ENCODE data around the gene HAO2.
"Not testable (repeated sequence)": the region's sequence is repeated elsewhere in the genome, so short reads cannot be mapped to it uniquely, and the experiment has no call there.

HAO2 gene

DNA sequence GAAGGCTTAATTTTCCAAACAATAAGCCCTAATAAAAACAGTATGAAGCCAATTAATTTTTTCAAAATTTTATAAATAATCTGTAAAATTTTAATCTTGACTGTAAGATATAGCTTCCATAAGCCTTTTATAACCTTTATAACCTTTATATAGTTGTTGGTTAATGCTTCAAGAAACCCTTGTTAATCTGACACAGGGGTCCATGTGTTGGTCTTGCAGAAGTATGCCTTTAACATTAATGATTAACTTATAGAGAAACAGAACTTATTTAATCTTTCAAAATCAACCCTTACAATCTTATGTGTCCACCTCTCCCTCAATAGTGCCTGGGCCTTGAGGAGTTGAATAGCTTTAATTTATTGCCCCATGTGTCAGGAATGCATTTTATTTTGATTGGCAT lies 23.2 kb upstream of the HAO2 start:
- no peak for DNase-seq (ENCODE audit: low read depth)

DNA sequence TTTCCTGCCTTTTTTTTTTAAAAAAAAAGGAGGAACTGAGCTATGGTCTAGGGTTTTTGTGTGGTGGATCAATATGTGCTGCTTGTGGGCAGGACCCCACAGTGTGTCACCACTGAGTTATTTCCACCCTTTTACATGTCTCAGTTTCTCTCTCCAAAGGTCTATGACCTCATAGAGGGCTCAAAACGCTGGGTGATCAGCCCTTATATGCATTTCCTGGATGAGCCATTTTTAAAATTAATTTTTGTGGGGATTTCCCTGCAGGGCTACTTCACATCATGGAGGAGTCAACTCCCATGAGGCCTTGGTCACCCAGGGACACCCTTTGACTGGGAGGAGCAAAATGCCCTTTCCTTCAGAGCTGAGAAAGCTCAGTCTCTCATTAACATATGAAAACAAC lies 20.7 kb upstream of the HAO2 start:
- peak; percentile 12 for DNase-seq (ENCODE audit: low read depth)

DNA sequence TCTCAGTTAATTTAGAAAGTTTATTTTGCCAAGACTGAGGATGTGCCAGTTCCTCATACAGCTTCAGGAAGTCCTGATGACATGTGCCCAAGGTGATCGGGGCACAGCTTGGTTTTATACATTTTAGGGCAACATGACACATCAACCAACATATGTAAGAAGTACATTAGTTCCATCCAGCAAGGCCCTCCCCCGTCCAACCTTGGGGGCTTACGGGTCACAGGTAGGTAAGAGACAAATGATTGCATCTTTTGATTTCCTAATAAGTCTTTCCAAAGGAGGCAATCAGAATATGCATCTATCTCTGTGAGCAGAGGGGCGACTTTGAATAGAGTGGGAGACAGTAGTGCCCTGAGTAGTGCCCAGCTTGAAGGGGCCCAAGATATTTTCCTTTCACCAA lies 19.6 kb upstream of the HAO2 start:
- DNase-seq (ENCODE audit: low read depth) = no peak

DNA sequence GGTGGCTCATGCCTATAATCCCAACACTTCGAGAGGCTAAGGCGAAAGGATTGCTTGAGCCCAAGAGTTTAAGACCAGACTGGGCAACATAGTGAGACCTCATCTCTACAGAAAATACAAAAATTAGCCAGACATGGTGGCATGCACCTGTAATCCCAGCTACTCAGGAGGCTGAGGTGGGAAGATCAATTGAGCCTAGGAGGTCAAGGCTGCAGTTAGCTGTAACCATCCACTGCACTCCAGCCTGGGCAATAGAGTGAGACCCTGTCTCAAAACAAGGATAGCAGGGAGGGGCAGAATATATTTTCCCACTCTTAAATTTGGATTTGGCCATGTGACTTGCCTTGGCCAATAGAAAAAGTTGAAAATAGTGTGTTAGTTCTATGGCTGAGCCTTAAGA lies 17.7 kb upstream of the HAO2 start:
- not testable (repeated sequence) for DNase-seq (ENCODE audit: low read depth)

DNA sequence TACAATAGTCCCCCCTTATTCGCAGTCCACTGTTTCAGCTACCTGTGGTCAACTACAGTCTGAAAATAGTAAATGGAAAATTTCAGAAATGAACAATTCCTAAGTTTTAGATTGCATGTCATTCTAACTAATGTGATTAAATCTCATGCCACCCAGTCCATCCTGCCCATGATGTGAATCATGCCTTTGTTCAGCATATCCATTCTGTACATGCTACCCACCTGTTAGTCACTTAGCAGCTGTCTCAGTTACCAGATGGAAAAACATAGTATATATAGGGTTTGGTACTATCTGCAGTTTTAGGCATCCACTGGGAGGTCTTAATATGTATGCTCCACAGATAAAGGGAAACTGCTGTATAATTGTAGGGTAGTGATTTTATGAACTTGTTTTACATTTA lies 16.6 kb upstream of the HAO2 start:
- DNase-seq (ENCODE audit: low read depth) = no peak

DNA sequence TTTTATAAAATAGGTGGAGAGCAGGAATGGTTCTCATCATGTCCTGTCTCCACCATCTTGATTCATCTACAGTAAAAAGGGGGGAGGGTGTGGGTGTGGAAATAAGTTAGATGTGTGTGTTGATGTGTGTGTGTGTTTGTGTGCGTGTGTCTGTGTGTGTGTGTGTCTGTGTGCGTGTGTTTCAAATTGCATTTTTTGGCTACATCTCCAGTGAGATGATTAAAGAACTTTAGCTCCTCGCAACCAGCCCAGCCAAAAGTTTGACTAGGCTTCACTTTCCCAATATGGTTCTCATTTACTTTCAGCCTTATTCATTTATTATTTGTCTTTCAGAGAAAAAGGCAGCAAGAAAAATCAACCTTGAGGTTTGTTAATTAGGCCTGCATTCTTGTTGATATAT lies 14.7 kb upstream of the HAO2 start:
- DNase-seq (ENCODE audit: low read depth) = no peak

DNA sequence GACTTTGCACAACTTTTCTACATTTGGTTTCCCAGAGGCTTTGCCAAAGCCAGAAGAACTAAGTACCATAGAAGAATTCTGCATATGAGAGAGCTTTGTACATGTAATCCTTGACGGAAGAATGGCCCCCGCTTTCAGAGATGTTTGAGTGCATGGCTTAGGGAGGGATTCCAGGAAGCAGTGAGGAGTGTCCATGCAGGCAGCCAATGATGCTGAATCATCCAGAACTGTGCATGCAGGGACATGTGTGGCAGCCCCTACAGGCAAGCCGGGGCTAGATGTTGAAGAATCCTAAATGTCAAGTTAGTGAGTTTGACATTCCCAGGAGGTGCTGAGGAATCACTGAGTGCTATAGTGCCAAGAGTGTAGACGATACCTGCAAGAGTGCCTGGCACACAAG lies 9.9 kb upstream of the HAO2 start:
- DNase-seq (ENCODE audit: low read depth) = no peak

DNA sequence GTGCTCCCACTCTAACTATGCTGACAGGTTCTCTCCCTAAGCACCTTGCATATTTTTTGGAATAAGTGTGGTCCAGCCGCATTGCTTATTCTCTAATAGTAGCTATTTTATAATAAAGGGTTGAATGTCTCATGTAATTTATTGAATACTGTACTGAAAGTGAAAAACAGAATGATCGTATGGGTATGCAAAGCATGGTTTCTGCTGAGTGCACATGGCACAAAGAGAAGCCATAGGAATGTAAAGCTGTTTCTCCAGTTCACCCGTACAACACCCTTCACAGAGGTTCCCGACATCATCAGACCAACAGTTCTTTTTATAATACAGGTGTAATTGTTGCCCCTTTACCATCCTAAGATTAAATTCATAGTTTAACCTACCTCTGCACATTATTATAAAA lies 8.9 kb upstream of the HAO2 start:
- DNase-seq (ENCODE audit: low read depth) = no peak

DNA sequence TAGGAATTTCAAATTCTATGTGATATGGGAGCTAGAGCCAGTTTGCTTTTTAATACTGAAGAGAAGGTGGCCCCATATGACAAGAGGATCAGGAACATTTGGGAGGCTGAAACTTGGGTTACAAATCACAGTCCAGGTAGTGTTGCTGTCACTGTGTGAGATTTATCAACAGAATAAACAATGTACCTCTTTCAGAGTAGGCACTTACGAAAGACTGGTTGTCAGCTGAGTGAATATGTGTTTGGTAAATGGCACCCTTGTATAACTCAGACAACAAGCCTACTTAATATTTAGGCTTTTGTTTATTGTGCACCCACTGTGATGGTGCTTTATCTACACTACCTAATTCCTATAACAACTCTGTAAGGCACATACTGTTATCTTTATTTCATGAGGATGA lies 7.4 kb upstream of the HAO2 start:
- DNase-seq (ENCODE audit: low read depth) = no peak

DNA sequence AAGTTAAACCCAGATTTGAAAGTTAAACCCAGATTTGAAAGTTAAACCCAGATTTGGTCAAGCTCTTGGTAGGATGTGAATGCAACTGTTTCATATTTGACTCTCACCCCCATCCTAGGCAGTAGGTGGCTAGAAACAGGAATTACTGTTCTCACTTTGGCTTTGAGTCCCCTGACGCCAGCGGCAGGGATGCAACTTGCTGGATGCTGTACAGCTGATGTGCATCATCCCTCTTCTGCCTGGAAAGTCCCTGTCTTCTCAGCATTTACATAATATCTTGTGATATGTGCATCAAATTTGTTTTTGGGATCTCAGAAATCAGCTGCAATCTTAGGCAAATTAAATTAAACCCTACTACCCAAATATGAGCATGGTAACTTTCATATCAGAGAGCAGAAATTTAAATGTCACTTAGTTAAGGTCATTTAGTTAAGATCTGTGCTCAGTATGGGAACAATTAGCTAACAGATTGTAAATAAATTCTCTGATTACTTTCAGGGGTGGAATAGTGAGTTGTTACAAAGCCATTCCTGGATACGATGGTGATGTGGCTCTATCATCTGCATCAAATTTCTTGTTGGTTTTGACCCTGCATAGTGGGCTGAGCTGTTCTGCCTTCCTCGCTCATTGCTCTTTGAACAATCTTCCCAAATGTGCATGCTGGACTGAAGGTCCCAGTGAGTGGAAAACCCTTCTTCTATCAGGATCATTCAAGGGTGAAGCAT lies 6.8 kb upstream of the HAO2 start:
- DNase-seq (ENCODE audit: low read depth) = no peak

DNA sequence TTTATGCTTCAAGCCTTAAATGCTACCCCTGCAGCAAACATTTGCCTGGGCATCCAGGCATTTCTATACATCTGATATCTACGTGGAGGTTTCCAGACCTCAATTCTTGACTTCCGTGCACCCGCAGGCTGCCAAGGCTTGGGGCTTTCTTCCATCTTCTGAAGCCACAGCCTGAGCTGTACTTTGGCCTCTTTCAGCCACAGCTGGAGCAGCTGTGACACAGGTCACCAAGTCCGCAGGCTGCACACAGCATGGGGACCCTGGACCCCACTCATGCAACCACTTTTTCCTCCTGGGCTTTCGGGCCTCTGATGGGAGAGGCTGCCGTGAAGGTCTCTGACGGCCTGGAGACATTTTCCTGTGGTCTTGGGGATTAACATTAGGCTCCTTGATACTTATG lies 5.4 kb upstream of the HAO2 start:
- no peak for DNase-seq (ENCODE audit: low read depth)

DNA sequence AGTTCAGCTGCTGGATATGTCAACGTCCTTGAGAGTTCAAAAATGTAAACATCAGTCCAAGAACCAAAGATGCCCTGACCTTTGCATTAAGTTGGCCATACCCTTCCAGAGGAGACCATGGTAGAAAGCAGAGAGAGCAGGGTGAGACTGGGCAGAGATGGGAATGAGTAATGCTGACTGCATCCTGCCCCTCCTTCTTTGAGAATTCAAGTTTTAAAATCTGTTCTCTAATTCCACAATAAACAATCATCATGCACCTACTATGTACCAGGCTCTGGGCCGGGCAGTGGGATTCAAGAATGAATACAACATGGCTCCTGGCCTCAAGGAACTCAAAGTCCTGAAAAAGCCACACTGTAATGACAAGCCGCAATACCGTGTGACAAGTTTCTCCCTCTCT lies 3.9 kb upstream of the HAO2 start:
- peak; percentile 3 for DNase-seq (ENCODE audit: low read depth)

DNA sequence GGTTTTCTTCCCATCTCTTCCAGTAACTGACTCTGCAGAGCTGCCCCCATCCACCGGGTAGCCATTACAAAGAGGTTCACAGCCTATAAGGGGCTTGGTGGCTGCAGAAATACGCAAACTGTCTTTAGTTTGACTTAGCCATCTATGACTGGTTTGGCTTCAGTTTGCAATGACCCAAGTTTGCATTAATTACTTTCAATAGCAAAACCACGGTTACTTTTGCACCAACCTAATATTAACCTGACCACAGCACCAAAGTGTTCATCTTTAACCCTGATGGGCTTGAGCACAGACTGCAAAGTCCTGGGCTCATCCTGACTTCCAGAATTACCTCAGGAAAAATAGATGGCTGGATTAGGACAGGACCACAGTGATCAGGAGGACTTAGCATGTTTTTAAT lies 2.2 kb upstream of the HAO2 start:
- DNase-seq (ENCODE audit: low read depth) = no peak

DNA sequence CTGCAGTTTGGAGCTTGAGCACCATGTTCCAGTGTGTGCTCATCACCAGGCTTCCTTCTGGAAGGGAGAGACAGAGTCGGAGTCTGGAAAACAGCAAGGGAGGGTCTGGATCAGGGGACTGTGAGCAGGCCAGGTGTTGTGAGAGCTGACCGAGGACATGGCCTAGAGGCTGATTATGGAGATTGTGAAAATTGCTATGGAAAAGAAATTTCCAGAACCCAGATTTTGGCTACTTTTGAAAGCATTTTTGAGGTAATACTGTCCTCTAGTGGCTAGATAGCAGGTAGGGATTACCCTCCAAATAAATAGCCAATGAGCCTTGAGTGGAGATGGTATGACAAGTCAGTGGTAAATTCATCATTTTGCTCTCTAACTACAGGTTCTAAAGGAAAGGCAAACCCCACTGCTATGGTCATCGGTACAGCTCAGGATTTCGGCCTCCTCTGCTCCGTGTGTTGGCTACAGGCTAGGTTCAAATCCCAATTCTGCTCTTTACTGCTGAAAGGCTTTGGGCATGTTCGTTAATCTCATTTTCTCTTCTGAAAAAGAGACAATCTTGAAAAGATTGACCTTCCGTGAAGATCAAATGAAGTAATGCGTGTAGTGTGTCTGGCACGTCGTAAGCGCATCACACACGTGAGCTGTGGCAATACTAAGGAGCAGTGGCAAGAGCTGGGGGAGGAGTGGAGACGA lies 1.0 kb upstream of the HAO2 start:
- DNase-seq (ENCODE audit: low read depth) = peak; percentile 52

DNA sequence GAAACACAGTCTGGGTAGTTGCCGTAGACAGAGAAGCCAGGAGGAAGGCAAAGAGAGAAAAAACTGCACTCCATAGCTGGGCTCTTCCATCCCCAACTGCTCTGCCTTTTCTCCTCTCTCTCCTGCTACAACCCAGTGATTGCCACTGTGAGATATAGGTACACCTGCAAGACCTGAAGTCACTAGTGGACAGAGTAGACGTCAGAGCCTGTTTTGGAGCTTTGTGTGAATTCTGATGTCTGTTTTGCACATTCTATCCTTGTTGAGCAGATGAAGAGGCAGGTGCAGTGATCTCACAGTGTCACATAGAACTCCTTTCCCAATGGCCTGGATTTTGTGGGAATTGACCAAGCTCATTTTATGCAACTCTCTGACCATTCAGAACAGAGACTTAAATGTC lies 2.2 kb downstream of the HAO2 start:
- no peak for DNase-seq (ENCODE audit: low read depth)

DNA sequence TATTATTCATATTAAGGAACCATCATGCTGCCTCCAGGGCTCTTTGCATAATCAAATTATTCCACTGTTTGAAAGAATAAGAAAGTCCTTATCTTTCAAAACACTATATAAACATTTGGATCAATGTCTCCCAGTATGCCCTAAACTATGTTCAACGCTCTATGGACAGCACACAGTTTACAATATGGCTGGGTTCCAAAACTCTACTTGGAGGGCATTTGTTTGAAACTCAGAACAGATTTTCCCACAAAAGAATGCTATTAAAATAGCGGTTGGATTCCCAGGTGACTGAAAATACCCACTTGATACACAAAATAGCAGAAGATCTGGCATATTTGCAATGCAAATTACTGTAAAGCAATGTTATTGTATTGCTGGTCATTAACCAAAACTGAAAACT lies 3.2 kb downstream of the HAO2 start:
- no peak for DNase-seq (ENCODE audit: low read depth)

DNA sequence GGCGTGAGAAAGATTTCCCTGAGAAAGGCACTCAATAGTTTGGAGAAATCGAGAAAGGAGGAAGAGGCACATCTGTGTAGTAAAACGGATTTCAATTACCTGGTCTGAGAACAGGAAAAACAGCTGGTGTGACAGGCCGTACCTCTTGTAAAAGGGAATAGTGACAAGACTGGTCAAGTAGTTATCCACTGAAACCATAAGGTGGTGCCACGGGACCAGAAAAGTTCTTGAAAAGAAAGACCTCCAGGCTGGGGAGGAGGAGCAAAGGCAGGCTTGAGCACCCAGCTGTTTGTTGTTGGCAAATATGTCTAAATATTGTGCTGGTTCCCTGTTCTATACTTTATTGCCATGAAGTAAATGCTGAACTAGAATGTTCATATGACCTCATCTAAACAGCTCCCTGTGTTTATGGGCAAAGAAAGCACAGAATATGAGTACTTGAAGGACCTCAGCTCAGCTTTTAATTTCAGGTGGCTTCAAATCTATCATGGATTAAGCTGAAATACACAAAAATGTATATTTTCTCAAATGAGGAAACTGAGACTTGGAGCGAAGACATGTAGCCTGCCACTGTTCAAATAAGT lies 4.0 kb downstream of the HAO2 start:
- peak; percentile 6 for DNase-seq (ENCODE audit: low read depth)

DNA sequence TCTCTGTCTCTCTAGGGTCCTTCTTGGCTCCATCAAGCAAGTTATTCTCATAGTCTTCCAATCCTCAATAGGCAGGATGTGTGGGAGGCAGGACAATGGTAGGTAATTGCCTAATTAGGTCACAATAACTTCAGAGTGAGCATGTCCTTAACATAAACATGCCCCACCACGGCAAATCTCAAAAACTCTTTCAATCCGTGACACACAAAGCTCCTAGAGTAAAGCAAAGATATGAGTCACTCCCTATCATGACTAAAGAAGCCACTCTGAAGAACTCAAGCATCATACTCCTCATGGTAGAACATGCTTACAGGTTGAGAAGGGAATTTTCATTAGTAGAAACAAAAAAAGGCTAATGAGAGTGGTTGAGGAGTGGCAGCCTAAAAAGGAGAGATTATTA lies 4.9 kb downstream of the HAO2 start:
- DNase-seq (ENCODE audit: low read depth) = peak; percentile 38

DNA sequence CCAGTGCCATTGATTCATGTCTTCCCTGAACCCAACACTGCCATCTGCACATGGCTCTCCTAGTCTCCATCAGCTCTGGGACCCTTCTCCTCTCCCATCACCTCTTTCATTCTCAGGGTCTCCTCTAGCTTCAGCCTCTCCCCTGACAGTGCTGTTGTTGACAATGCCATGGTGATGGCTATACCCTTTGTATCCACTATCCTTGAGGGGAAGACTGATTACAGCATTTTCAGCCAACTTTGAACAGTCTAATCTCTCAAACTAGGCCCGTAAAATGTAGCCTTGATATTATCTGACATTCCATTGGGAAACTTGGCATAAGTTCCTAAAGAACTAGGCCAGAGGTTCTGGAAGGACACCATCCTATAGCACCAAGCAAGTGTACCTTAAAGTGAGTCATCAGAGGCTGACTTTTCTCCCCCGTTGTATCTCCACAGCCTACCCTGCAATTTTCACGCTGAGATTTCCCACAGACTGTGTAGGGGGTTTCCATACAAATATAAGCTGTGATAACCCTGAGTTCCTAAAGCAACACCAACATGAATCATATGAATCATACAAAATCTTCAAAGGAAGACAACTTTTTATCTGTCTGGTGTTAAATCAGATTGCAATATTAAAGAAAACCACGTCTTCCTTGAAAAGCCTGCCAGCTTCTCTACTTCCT lies 5.8 kb downstream of the HAO2 start:
- no peak for DNase-seq (ENCODE audit: low read depth)

DNA sequence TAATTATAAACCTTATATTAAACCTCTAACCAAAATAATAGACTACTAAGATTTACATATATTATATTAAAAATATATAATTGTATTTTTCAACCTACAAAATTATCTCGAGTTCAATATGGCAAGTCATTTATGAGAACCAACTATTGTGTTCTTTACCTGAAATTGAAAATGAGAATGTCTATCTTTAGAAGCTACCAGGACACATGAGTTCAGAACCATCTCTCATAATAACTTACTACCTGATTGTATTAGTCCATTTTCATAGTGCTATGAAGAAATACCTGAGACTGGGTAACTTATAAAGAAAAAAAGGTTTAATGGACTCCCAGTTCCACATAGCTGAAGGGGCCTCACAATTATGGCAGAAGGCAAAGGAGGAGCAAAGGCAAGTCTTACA lies 6.8 kb downstream of the HAO2 start:
- no peak for DNase-seq (ENCODE audit: low read depth)

DNA sequence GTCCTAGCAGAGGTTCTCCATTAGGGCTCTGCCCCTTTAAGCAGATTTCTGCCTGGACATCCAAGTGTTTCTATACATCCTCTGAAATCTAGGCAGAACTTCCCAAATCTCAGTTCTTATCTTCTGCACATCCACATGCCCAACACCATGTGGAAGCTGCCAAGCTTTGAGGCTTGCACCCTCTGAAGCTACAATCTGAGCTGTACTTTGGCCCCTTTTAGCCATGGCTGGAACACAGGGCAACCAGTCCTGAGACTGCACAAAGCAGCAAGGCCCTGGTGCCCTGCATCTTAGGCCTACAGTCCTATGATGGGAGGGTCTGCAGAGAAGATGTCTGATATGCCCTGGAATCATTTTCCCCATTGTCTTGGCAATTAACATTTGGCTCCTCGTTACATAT lies 8.0 kb downstream of the HAO2 start:
- DNase-seq (ENCODE audit: low read depth) = no peak

DNA sequence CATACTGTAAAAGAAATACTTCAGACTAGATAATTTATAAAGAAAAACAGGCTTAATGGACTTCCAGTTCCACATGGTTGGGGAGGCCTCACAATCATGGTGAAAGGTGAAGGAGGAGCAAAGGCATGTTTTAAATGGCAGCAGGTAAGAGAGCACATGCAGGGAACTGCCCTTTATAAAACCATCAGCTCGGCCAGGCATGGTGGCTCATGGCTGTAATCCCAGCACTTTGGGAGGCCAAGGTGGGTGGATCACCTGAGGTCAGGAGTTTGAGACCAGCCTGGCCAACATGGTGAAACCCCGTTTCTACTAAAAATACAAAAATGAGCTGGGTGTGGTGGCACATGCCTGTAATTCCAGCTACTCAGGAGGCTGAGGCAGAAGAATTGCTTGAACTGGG lies 9.0 kb downstream of the HAO2 start:
- DNase-seq (ENCODE audit: low read depth) = not testable (repeated sequence)

DNA sequence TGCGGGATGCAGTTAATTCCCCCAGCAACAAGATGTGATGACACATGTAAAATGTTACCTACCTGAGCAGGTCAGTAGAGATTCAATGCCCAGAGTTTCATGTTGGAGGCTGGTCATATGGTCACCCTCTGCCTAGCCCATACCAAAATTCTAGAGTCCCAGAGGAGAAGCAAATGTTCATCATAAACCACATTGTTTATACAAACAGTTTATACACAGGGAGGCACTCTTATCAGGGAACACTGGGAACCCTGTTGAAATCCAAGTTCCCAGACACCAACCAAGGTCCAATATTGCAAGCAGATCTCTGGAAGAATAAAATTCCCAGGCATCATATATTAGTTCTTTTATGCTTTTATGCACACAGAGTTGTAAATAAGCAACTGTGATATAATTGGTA lies 10.5 kb downstream of the HAO2 start:
- no peak for DNase-seq (ENCODE audit: low read depth)
